ENCODE data around the gene RNLS. TPM values are rescaled to one million over a fixed set of nuclear protein-coding genes. Genes with fewer than 3 reads are reported as not detected.

RNLS gene
- total and polyA plus RNA-seq, 2 of the 4 experiments (the other 2 are of a cell fraction), result 4.5 to 7.0 TPM

GRCh38 chr10:88413412-88413811 lies 169.7 kb downstream of the RNLS start:
- Histone ChIP-seq H3K27ac (ENCODE audit: insufficient read depth, low read length) (no peak overlapping the region), H2AFZ (replicated peaks; ENCODE audit: low read length, poor library complexity) (no peak overlapping the region), H2BK5ac (ENCODE audit: low read depth, low read length, poor library complexity, severe bottlenecking) (no peak overlapping the region), H3K9me3 (ENCODE audit: control insufficient read depth, insufficient read depth, low read length) (no peaks in the 10 kb centered on the region), H2BK15ac (ENCODE audit: low read depth, low read length) (no peak overlapping the region), H3K4me2 (ENCODE audit: low read depth, low read length) (no peak overlapping the region), H3K79me1 (ENCODE audit: low read depth in 1 of 2, low read length in 2 of 2) (no peaks in the 10 kb centered on the region), H3K18ac (ENCODE audit: low read depth, low read length) (no peak overlapping the region), H3K14ac (replicated peaks; ENCODE audit: low read depth, low read length) (no peak overlapping the region), H3K27me3 (ENCODE audit: control insufficient read depth, insufficient read depth, low read length) (no peaks in the 10 kb centered on the region), H3K56ac (ENCODE audit: extremely low read depth, insufficient read depth, low read length) (no peak overlapping the region), H3K4me1 (ENCODE audit: control insufficient read depth, insufficient read depth, low read length) (no peaks in the 10 kb centered on the region), H2BK20ac (ENCODE audit: low read depth, low read length) (no peak overlapping the region), H3K9me1 (ENCODE audit: insufficient read depth, low read length) (0 out of 2 replicates have a peak, but pooled peaks cover 3% of the 10 kb centered on the region), H4K5ac (ENCODE audit: low read depth, low read length) (no peak overlapping the region), H4K20me1 (ENCODE audit: insufficient read depth, low read length) (no peaks in the 10 kb centered on the region), H3K4me3 (ENCODE audit: insufficient read depth, low read depth, low read length) (no peak overlapping the region), H4K91ac (ENCODE audit: insufficient read depth, low read depth, low read length) (no peak overlapping the region), H3K9ac (ENCODE audit: low read depth, low read length) (no peak overlapping the region), H2AK9ac (replicated peaks; ENCODE audit: low read depth, low read length, poor library complexity) (no peak overlapping the region), H4K8ac (ENCODE audit: low read depth in 2 of 2, low read length in 2 of 2) (no peak overlapping the region), H3K36me3 (ENCODE audit: control insufficient read depth, insufficient read depth, low read length) (no peaks in the 10 kb centered on the region), H3K23ac (ENCODE audit: low read depth, low read length) (no peak overlapping the region), H2AK5ac (ENCODE audit: low read depth, low read length) (no peak overlapping the region), H3K4ac (ENCODE audit: low read depth, low read length) (no peak overlapping the region), H2BK120ac (ENCODE audit: low read depth, low read length) (no peak overlapping the region)
- no TSS peak for BruUV-seq (replicated peaks)
- dilution Hi-C loops (cut with HindIII; ENCODE audit: low sequenced_read_pairs, unreplicated experiment), result no loop called here
- no peak for TF ChIP-seq MAFK (IDR thresholded peaks at IDR 0.05; ENCODE audit: low read depth, low read length)
- no peak for TF ChIP-seq CEBPB (IDR thresholded peaks at IDR 0.05; ENCODE audit: low read depth, low read length)
- no peak for TF ChIP-seq CTCF (conservative IDR thresholded peaks at IDR 0.05; ENCODE audit: low read depth, low read length)
- TF ChIP-seq BHLHE40 (IDR thresholded peaks at IDR 0.05; ENCODE audit: low read depth, low read length), result no peak
- TF ChIP-seq RCOR1 (IDR thresholded peaks at IDR 0.05; ENCODE audit: insufficient replicate concordance, low read length), result no peak
- TF ChIP-seq POLR2A (IDR thresholded peaks at IDR 0.05; ENCODE audit: low read depth, low read length), result no peak
- no peak for TF ChIP-seq RFX5 (IDR thresholded peaks at IDR 0.05; ENCODE audit: low read depth, low read length)
- TF ChIP-seq RAD21 (IDR thresholded peaks at IDR 0.05; ENCODE audit: low read length), result no peak
- TF ChIP-seq MXI1 (IDR thresholded peaks at IDR 0.05; ENCODE audit: borderline replicate concordance, low read depth, low read length), result no peak
- TF ChIP-seq FOS (IDR thresholded peaks at IDR 0.05; ENCODE audit: low read depth, low read length), result no peak
- TF ChIP-seq SMC3 (IDR thresholded peaks at IDR 0.05; ENCODE audit: low read depth, low read length), result no peak
- TF ChIP-seq USF2 (IDR thresholded peaks at IDR 0.05; ENCODE audit: low read depth, low read length), result no peak
- TF ChIP-seq, protein P1, sequence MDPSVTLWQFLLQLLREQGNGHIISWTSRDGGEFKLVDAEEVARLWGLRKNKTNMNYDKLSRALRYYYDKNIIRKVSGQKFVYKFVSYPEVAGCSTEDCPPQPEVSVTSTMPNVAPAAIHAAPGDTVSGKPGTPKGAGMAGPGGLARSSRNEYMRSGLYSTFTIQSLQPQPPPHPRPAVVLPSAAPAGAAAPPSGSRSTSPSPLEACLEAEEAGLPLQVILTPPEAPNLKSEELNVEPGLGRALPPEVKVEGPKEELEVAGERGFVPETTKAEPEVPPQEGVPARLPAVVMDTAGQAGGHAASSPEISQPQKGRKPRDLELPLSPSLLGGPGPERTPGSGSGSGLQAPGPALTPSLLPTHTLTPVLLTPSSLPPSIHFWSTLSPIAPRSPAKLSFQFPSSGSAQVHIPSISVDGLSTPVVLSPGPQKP (IDR thresholded peaks at IDR 0.05; ENCODE audit: borderline replicate concordance, low read depth, low read length), result no peak
- no peak for TF ChIP-seq NFE2L2 (IDR thresholded peaks at IDR 0.05; ENCODE audit: low read depth, low read length)
- no peak for TF ChIP-seq CHD1 (IDR thresholded peaks at IDR 0.05; ENCODE audit: low read depth, low read length)
- no peak for TF ChIP-seq MAZ (IDR thresholded peaks at IDR 0.05; ENCODE audit: borderline replicate concordance, low read depth, low read length)
- intact Hi-C loops (cut with micrococcal nuclease), result no loop called here
- POLR2A ChIA-PET (ENCODE audit: unreplicated experiment), result no interaction called here
- CTCF ChIA-PET, result no interaction called here
- in situ Hi-C loops (cut with MboI; ENCODE audit: low sequenced_read_pairs), result no loop called here
- ATAC-seq (ENCODE audit: low read depth) (no peak), DNase-seq (no peak)
- WGBS, 2 experiments (ENCODE audit: extremely low coverage in 2 of 2, insufficient read length in 1 of 2), result no CpG with 5 or more reads among the region's 3 CpGs

Measured in IMR-90 (cell line).